HCEC 1CT (cell line): Measurements from ENCODE around the gene EIF1B.

Source experiments
- DNase-seq: peaks from one replicate; pipeline ENCODE4 v3.0.0-alpha.2; 2017

The EIF1B gene

GRCh38 chr3:40309925-40310695 is 603 bp downstream of the EIF1B start:
- peak; percentile 31 for DNase-seq

- no peak for DNase-seq
Measured at GRCh38 chr3:40310705-40311104, 1.2 kb downstream of the EIF1B start.

DNA sequence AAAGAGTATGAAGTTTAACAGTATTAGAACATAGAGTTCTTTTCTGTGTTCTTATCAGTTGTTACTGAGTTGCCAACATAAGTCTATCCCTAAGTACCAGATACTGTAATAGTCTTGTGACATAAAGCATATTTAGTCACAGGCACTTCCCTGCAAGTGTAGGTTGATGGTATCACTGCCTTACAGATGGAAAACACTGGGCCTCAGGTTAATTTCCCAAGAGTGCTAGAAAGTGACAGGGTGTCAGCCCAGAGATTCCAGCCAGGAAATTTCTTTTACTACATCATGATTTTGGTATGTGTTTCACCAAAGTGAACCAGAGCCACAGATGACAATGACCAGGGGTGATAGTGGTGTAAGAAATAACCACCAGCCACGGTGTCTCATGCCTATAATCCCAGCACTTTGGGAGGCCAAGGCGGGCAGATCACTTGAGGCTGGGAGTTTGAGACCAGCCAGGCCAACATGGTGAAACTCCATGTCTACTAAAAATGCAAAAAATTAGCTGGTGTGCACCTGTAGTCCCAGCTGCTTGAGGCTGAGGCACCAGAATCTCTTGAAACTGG is 3.2 kb downstream of the EIF1B start:
- no peak for DNase-seq

- no peak for DNase-seq
Measured at GRCh38 chr3:40313975-40314860, 4.7 kb downstream of the EIF1B start.

GRCh38 chr3:40317061-40317855 is 7.8 kb downstream of the EIF1B start:
- peak; percentile 71 for DNase-seq

DNA sequence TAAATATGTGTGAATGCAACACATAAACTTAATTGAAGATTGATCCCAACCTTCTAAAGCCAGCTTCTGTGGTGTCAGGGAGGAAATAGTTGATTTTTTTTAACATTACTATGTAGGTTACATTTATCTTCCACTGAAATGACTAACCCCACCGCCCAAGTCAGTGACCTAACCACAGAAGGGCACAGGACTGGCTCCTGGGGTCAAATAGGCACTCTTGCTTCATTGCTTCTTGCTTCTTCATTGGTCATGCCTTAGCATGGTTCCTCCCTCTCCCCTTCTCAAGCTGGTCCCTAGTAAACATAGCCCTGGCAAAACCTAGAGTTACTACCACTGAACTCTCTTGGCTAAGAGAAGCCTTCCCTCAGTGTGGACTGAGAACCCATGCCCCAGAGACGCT is 12.3 kb downstream of the EIF1B start:
- no peak for DNase-seq

- no peak for DNase-seq
Measured at GRCh38 chr3:40323946-40324345, 14.4 kb downstream of the EIF1B start.

DNA sequence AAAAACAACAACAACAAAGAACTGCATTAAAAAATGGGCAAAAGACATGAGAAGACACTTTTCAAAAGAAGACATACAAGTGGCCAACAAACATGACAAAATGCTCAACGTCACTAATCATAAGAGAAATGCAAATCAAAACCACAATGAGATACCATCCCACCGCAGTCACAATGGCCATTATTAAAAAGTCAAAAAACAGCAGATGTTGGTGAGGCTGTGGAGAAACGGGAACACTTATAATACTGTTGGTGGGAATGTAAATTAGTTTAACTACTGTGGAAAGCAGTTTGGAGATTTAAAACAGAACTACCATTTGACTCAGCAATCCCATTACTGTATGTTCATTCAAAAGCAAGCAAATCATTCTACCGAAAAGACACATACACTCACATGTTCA is 15.1 kb downstream of the EIF1B start:
- no peak for DNase-seq

GRCh38 chr3:40325465-40325864 is 16.0 kb downstream of the EIF1B start:
- DNase-seq: no peak

DNA sequence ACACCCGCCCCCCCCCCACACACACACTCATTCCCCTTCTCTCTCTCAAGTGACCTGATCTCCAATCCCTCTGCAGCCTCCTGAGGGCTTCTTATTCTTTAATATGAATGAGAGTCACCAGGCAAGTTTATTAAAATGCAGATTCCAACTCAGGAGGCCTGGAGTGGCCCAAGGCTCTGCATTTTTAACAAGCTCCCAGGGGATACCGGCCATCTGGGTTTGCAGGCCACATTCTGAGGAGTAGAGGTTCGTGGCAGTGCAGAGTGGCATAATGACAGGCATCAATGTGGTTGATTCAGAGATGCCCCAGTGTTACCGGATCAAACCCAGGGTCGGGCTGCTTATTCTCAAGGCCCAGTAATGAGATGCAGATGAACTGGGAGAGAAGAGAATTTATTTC is 18.9 kb downstream of the EIF1B start:
- no peak for DNase-seq

GRCh38 chr3:40329071-40329470 is 19.6 kb downstream of the EIF1B start:
- no peak for DNase-seq

GRCh38 chr3:40332684-40333083 is 23.2 kb downstream of the EIF1B start:
- DNase-seq: no peak

- DNase-seq: no peak
Measured at GRCh38 chr3:40333416-40333815, 23.9 kb downstream of the EIF1B start.

- DNase-seq: no peak
Measured at GRCh38 chr3:40333852-40334251, 24.3 kb downstream of the EIF1B start.

- DNase-seq: no peak
Measured at GRCh38 chr3:40336101-40336500, 26.6 kb downstream of the EIF1B start.

- no peak for DNase-seq
Measured at GRCh38 chr3:40336511-40337135, 27.1 kb downstream of the EIF1B start.

DNA sequence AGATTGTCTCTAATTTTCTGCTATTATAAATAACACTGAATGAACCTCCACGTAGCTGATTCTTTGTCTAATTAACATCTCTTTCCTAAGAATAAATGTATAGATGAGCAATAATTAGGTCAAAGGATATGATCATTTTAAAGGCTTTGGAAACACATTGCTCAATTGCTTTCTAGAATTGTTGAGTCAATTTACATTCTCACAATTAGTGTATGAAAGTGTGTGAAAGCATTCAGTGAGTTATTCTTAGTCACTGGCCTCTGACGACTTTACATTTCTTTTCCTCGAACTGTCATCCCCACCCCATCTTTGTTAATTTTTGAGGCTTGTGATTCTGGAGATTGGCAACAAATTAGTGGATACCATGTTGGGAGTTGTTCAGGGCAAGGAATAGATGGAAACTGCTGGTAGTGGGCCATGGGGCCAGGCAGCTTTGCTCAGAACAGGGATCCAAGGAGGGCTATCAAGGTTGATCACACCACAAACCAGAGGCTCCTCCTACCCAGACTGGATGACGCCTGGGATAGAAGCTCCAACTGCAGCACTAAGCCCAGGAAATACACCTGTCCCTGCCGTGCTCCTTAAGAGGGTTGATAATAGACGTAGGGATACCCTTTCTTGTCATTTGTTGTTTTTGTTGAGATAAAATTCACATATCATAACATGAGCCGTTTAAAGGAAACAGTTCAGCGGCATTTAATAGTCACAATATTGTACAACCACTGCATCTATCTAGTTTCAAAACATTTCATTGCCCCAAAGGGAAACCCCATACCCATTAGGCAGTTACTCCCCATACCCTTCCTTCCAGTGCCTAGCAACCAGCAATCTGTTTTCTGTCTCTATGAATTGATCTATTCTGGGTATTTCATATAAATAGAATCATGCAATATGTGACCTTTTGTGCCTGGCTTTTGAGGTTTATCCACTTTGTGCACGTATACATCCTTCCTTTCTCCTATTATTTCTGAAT is 27.9 kb downstream of the EIF1B start:
- peak; percentile 58 for DNase-seq

DNA sequence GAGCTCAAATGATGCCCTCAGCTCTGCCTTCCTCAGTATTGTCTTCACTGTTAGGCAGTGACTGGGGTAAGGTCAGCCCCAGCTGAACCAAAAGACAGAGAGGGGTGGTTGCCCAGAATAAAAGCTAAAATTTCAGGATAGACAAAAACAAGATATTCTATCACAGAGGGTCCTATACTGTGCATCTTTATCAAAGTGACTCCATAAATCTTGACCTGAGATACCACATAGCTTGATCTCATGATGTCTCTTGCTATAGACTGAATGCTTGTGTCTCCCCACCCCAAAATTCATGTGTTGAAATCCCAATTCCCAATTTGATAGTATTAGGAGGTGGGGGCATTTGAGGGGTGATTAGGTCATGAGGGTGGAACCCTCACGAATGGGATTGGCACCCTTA is 30.4 kb downstream of the EIF1B start:
- no peak for DNase-seq

DNA sequence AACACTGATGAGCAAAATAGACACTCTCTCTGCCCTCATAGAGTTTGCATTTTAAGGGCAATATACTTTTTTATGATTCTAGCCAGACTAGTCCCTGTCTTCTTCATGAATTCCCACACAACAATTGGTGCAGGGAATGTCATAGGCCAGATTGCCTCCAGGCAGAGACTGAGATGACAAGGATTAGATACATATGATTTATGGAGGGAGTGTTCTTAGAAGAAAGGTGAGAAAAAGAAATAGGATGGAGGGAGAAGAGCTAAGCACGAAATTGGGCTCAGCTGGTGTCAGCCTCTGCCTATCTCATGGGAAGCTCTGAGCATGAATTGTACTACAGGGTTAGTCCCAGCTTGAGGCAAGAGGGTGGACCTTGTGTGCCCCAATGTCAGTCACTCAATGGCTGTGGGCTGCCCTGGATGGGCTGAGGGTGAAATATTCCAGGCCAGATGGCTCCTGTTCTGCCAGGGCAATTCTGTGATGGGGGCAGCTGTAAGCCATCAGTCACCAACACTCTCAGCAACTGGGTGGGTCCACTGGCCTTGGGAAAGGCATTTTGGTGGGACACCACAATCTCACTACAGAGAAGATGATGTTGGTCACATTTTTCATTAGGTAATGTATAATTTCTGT is 31.1 kb downstream of the EIF1B start:
- DNase-seq: no peak

DNA sequence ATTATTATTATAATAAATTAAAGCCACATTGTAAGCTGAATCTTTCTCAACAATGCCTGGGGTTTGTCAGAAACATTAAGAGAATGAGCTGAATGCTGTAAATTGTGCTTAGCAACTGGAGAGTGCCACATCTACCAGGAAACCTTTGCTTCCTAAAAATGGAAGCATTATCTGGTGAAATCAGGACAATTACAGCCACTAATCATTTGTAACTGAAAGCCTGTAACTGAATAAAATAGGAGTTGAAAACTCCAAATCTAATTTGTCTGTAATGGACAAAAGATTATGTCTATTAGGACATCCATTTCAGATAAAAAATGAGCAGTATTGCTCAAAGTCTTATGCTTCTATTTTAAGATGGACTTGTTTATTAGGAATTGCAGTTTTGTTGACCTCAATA is 32.2 kb downstream of the EIF1B start:
- no peak for DNase-seq

- DNase-seq: no peak
Measured at GRCh38 chr3:40350529-40350928, 41.0 kb downstream of the EIF1B start.
